GM19240 (cell line): ENCODE measurements around the gene KIF1B.

Source experiments
- DNase-seq: peaks from one replicate; pipeline ENCODE4 v3.0.0; 2011; ENCODE audit warnings: low spot score; ENCODE audit not compliant: insufficient read length

KIF1B gene

GRCh38 chr1:10272274-10272673 is 61.9 kb downstream of the KIF1B start:
- no peak for DNase-seq

- DNase-seq: no peak
These were observed 68.5 kb downstream of the KIF1B start for GRCh38 chr1:10278880-10279279.

- no peak for DNase-seq
These were observed 70.3 kb downstream of the KIF1B start for GRCh38 chr1:10280439-10281350.

DNA sequence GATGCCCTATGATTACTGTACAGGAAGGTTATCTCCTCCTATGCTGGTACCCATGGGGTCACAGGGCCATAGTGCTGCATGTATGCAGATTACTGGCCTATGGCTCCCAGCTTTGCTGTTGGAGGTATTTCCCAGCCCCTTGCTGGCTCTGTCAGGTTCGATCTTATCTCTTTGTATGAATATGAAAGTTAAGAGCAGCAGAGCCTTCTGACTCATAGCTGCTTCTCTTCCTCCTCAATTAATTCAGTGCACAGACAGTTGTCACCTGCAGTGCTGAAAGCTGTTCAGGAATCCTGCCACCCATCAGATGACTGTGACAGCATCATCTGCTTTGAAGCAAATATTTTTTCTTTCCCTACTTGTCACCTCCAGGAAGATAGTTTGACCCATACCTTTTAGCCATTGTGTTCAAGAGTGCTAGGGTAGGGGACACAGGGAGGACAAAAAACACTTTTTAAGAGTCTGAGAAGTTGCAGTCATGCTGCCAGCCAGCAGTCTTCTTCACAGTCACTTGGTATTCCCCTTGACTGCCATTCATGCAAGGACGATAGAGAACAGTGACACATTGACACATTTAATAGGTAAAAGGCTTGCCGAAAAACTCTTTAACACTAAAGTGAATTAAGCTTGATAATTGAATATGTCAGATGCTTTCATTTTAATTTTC is 73.1 kb downstream of the KIF1B start:
- no peak for DNase-seq

GRCh38 chr1:10286244-10286643 is 75.9 kb downstream of the KIF1B start:
- DNase-seq: no peak

DNA sequence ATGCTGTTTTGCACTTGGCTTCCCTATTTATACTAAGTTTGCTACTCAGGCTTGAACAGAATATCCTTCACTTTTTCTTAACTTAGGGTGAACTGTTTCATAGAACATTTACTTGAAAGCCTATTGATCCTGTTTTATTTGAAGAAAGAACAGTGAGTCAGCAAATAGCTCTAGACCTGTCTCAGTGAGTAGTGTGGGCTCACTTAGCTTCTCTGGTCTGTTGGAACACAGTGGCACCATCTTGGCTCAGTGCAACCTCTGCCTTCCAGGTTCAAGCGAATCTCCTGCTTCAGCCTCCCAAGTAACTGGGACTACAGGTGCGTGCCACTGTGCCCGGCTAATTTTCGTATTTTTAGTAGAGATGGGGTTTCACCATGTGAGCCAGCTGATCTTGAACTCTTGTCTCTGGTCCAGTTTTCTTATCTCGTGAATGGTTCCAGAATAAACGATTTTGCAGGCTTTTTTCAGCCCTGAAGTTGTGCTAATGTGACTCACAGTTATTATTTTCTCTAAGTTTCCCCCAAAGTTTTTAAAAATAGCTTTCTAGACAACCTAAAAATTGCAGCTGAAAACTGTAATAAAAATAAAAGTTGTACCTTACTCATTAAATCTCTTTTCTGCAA is 76.8 kb downstream of the KIF1B start:
- DNase-seq: no peak

GRCh38 chr1:10288029-10288615 is 77.8 kb downstream of the KIF1B start:
- DNase-seq: no peak

DNA sequence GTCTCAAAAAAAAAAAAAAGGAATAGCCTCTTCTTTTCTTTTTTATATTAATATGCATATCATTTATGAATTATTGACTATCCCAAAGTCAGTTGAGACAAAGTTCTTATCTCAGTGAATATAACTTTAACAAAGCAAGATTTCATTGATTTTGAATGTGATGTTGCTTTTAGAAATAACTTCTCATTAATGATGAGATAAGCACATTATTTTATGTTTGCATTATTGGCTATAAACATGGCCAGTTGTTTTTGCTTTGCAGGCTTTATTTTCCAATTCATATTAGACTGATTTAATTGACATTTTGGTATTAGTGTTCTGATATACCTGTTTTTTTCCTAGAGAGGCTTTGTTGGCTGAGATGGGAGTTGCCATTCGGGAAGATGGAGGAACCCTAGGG is 81.3 kb downstream of the KIF1B start:
- DNase-seq: no peak

- DNase-seq: no peak
These were observed 81.8 kb downstream of the KIF1B start for GRCh38 chr1:10292188-10292587.

- DNase-seq: no peak
These were observed 85.2 kb downstream of the KIF1B start for GRCh38 chr1:10295481-10296085.

- peak; percentile 6 for DNase-seq
These were observed 88.8 kb downstream of the KIF1B start for GRCh38 chr1:10299151-10299550.

DNA sequence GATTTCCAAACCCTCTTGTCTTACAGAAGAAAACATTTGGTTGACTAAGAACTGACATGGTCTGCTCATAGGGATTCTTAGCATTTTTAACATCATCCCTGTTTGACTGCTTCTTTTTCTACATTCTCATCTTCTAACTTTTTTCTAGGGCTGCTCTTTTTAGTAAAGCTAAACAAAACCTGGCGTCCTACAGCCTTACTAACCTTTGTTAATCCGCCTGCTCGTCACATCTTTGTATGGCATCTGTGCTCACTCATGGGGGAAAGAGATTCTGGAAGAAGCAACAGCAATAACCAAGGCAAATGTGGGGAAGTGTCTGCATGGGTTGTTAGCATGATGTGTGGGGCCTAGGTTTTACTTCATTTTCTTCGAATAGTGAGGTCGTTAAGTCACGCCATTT is 92.0 kb downstream of the KIF1B start:
- DNase-seq: no peak

DNA sequence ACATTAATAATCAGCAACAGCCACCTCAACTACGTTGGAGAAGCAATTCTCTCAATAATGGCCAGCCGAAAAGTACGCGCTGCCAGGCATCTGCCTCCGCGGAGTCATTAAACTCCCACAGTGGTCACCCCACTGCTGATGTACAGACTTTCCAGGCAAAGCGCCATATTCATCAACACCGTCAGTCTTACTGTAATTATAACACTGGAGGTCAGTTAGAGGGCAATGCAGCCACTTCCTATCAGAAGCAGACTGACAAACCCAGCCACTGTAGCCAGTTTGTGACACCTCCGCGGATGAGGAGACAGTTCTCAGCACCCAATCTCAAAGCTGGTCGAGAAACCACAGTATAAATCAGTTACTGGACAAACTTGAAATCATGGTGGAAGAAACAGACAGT is 93.9 kb downstream of the KIF1B start:
- DNase-seq: no peak

- DNase-seq: no peak
These were observed 96.1 kb downstream of the KIF1B start for GRCh38 chr1:10306435-10306834.

GRCh38 chr1:10308001-10308400 is 97.6 kb downstream of the KIF1B start:
- no peak for DNase-seq

DNA sequence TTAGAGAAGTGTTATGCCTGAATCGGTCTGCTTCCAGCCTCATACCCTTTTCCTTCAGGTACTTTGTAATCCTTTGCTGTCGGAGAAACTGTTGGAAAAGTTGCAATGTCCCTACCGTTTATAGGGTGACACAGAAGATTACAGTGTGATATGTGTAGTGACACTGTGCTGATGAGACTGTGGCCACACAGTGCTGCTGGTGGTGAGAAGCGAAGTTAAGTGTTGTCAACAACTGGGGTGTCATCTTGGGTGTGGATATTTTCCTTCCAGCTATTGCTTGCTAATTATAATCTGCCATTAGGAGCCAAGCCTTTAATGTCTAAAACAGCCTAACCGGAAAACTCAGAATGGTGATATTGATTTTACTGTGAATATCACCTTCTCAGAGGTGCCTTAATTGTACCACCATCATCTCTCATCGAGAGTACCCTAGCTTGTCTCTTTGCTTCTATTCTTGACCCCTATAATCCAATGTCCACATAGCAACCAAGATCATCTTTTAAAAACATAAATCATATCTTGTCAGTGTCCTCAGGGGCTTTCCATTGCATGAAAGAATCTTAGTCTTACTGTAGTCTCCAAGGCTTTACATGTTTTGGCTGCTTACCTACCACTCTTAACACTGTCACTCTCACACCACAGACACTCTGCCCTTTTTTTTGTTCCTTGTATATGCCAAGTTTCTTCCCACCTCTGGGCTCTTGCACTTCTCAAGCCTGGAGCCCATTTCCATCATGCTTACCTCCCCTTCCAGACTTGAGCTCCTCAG is 99.1 kb downstream of the KIF1B start:
- DNase-seq: no peak

- DNase-seq: no peak
These were observed 106.4 kb downstream of the KIF1B start for GRCh38 chr1:10316752-10317151.

GRCh38 chr1:10319750-10320149 is 109.4 kb downstream of the KIF1B start:
- no peak for DNase-seq

DNA sequence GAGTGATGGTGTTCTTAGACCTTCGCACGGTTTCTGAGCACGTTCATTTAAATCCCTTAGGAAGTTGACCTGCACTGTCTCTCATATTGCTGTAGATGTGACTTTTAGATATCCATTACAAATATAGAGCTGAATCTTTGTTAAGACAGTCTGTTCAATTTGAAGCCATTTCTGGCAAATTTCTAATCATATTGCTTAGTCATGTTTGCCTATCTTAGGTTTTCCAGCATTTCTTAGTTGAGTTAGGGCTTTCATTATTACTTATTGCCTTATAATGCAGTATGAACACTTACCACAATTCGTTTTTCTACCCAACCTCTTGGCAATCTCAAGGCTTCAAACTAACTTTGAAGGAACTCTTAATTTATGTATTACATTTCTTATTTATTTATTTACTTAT is 110.0 kb downstream of the KIF1B start:
- DNase-seq: no peak

- DNase-seq: no peak
These were observed 112.5 kb downstream of the KIF1B start for GRCh38 chr1:10322821-10323220.

GRCh38 chr1:10324627-10325026 is 114.3 kb downstream of the KIF1B start:
- DNase-seq: no peak
